CD14-positive monocyte (primary cell): ENCODE results near the gene TENT4B. TPM values are rescaled to one million over a fixed set of nuclear protein-coding genes. Genes with fewer than 3 reads are reported as not detected.

Experiments used
- DNase-seq, 3 donors: peaks; one replicate each; pipeline ENCODE4 v3.0.0-alpha.2; 2011 to 2022
- H2AFZ ChIP-seq: 2 replicates; pipeline ENCODE4 v1.6.0; 2012; ENCODE audit warnings: mild to moderate bottlenecking, low read depth, low read length, inconsistent platforms; ENCODE audit not compliant: insufficient read depth, poor library complexity, severe bottlenecking
- H3K27ac ChIP-seq, 2 donors: 1 replicate in 1 of 2; 2 replicates in 1 of 2; pipeline ENCODE4 v1.5.1; 2012 to 2013; ENCODE audit warnings: low read length in 2 of 2, control low read depth in 1 of 2, inconsistent platforms in 1 of 2, low read depth in 1 of 2, mild to moderate bottlenecking in 1 of 2
- H3K27me3 ChIP-seq, 2 donors: one replicate each; pipeline versions ENCODE4 v1.6.0 to v1.6.1; 2011 to 2013; ENCODE audit warnings: low read length in 2 of 2; ENCODE audit not compliant: control insufficient read depth in 2 of 2, insufficient read depth in 2 of 2
- H3K36me3 ChIP-seq, 2 donors: replicated peaks in 1 of 2; 1 replicate in 1 of 2; 2 replicates in 1 of 2; pipeline versions ENCODE4 v1.5.1 to v1.6.1; 2012 to 2013; ENCODE audit warnings: low read length in 2 of 2, control low read depth in 1 of 2, inconsistent platforms in 1 of 2, mild to moderate bottlenecking in 1 of 2; ENCODE audit not compliant: insufficient read depth in 2 of 2, control insufficient read depth in 1 of 2
- H3K4me1 ChIP-seq, 2 donors: 1 replicate in 1 of 2; 2 replicates in 1 of 2; pipeline versions ENCODE4 v1.5.1 to v1.6.1; 2012 to 2013; ENCODE audit warnings: low read length in 2 of 2, control low read depth in 1 of 2, inconsistent platforms in 1 of 2, mild to moderate bottlenecking in 1 of 2, moderate library complexity in 1 of 2; ENCODE audit not compliant: insufficient read depth in 2 of 2, control insufficient read depth in 1 of 2
- H3K4me2 ChIP-seq: replicated peaks from 2 replicates; pipeline ENCODE3; 2012; ENCODE audit warnings: low read length, moderate library complexity, mild to moderate bottlenecking; ENCODE audit not compliant: poor library complexity, severe bottlenecking; ENCODE audit errors: extremely low read depth
- H3K4me3 ChIP-seq, 3 experiments: fragments of 200-600 bp in 1 of 3; sonication (generic) in 1 of 3; replicated peaks in 1 of 3; 1 replicate in 2 of 3; 2 replicates in 1 of 3; pipeline ENCODE4 v1.5.1; 2011 to 2013; ENCODE audit warnings: low read length in 3 of 3, mild to moderate bottlenecking in 3 of 3, control low read depth in 2 of 3, low read depth in 2 of 3, inconsistent platforms in 1 of 3, moderate library complexity in 1 of 3
- H3K79me2 ChIP-seq: 2 replicates; pipeline ENCODE4 v1.6.0; 2012; ENCODE audit warnings: mild to moderate bottlenecking, control low read depth, inconsistent platforms, low read length, moderate library complexity; ENCODE audit not compliant: insufficient read depth
- H3K9ac ChIP-seq: 2 replicates; pipeline ENCODE4 v1.6.0; 2017; ENCODE audit warnings: low read length, mild to moderate bottlenecking; ENCODE audit not compliant: insufficient read depth, poor library complexity, severe bottlenecking
- H3K9me3 ChIP-seq, 2 donors: replicated peaks in 1 of 2; 1 replicate in 1 of 2; 2 replicates in 1 of 2; pipeline versions ENCODE4 v1.5.1 to v1.6.1; 2012 to 2013; ENCODE audit warnings: low read length in 2 of 2, control low read depth in 1 of 2; ENCODE audit not compliant: control insufficient read depth in 1 of 2, insufficient read depth in 1 of 2
- H4K20me1 ChIP-seq: 2 replicates; pipeline ENCODE4 v1.6.0; 2012; ENCODE audit warnings: mild to moderate bottlenecking, low read length, control low read depth, moderate library complexity; ENCODE audit not compliant: insufficient read depth
- H3K27ac Mint-ChIP-seq, 7 donors: one replicate each; pipeline ENCODE4 v1.8.0; 2020; ENCODE audit warnings: mild to moderate bottlenecking in 7 of 7, mixed read lengths in 7 of 7, moderate library complexity in 6 of 7, inconsistent platforms in 2 of 7
- H3K27me3 Mint-ChIP-seq, 3 donors: one replicate each; pipeline ENCODE4 v1.8.0; 2021 to 2022; ENCODE audit warnings: low read depth in 3 of 3, mild to moderate bottlenecking in 3 of 3, mixed read lengths in 3 of 3, moderate library complexity in 3 of 3, inconsistent platforms in 1 of 3
- H3K36me3 Mint-ChIP-seq, 2 donors: one replicate each; pipeline ENCODE4 v1.8.0; 2020; ENCODE audit warnings: mixed read lengths in 2 of 2, inconsistent platforms in 1 of 2, mild to moderate bottlenecking in 1 of 2
- H3K4me1 Mint-ChIP-seq: one replicate; pipeline ENCODE4 v1.8.0; 2020; ENCODE audit warnings: mild to moderate bottlenecking, mixed read lengths
- H3K4me3 Mint-ChIP-seq, 2 donors: one replicate each; pipeline ENCODE4 v1.8.0; 2020; ENCODE audit warnings: mild to moderate bottlenecking in 2 of 2, mixed read lengths in 2 of 2, moderate library complexity in 1 of 2
- H3K9me3 Mint-ChIP-seq, 7 donors: one replicate each; pipeline ENCODE4 v1.8.0; 2020 to 2022; ENCODE audit warnings: mixed read lengths in 7 of 7, mild to moderate bottlenecking in 6 of 7, moderate library complexity in 6 of 7, inconsistent platforms in 2 of 7
- CTCF ChIP-seq: fragments of 200-600 bp; IDR thresholded peaks from one replicate; pipeline ENCODE4 v1.8.0; 2022; ENCODE audit warnings: antibody characterized with exemption, mild to moderate bottlenecking
- WGBS: methylation state at CpG from one replicate; pipeline ENCODE4 v1.1.5; 2013; ENCODE audit warnings: missing lambda C conversion rate; ENCODE audit not compliant: insufficient coverage; 5-methylcytosine and 5-hydroxymethylcytosine counted together
- intact Hi-C, 2 donors: fragments of 100-400 bp; cut with micrococcal nuclease; formaldehyde crosslinking; loops; one replicate each; pipeline versions ENCODE4 v1.15.0 to v1.15.1; 2023
- polyA plus RNA-seq, 3 donors: library from polyadenylated mRNA; depleted of rRNA in 1 of 3; unstranded in 2 of 3; stranded (reverse) in 1 of 3; fragments of 300-500 nt in 2 of 3; fragments of >200 nt in 1 of 3; fragmentation: Illumina TruSeq in 2 of 3; gene quantifications; 1 replicate in 2 of 3; 2 replicates in 1 of 3; pipeline ENCODE4 v1.2.3, GENCODE V29; 2012 to 2021

Gene TENT4B
- polyA plus RNA-seq, 3 donors: 1.4 to 9.0 (median 1.7) TPM

- H3K79me2 ChIP-seq: peaks cover 36% of the 10 kb centered on the region
- no peak overlapping the region for H3K4me2 ChIP-seq
- H3K36me3 ChIP-seq: no peaks in the 10 kb centered on the region
- no peak overlapping the region for H3K27ac ChIP-seq
- H3K27ac Mint-ChIP-seq: no peak overlapping the region
- no peak overlapping the region for H3K4me3 ChIP-seq
- no peak for TF ChIP-seq CTCF
- no peak overlapping the region for H2AFZ ChIP-seq
- WGBS: 98% methylated on average over 7 of the region's 9 CpGs
- peaks cover 35 to 44% of the 10 kb centered on the region in 2 donors for H3K4me1 ChIP-seq
- peaks cover 3 to 9% (median 8%) of the 10 kb centered on the region in 7 donors for H3K9me3 Mint-ChIP-seq
- H3K4me1 Mint-ChIP-seq: peaks cover 60% of the 10 kb centered on the region
- intact Hi-C loops: loop anchor here in 1 of 2 donors (10.0 kb wide), 1 partner anchor 226 kb away; no protein-coding TSS in a partner anchor
- H4K20me1 ChIP-seq: peaks cover 6% of the 10 kb centered on the region
- H3K27me3 Mint-ChIP-seq: peaks cover 0 to 12% (median 5%) of the 10 kb centered on the region in 3 donors
- H3K4me3 Mint-ChIP-seq: peak overlapping the region in 1 of 2 donors; percentile 39
- no peak overlapping the region for H3K9ac ChIP-seq
- H3K9me3 ChIP-seq: no peaks in the 10 kb centered on the region
- no peaks in the 10 kb centered on the region for H3K27me3 ChIP-seq
- DNase-seq: no peak
- peaks cover 7 to 15% of the 10 kb centered on the region in 2 donors for H3K36me3 Mint-ChIP-seq
Observed at GRCh38 chr16:50260206-50261159, 107.4 kb downstream of the TENT4B start.

- TF ChIP-seq CTCF: no peak
- peaks cover 3 to 8% (median 6%) of the 10 kb centered on the region in 7 donors for H3K9me3 Mint-ChIP-seq
- no peak overlapping the region for H3K4me3 ChIP-seq
- no peaks in the 10 kb centered on the region for H3K9me3 ChIP-seq
- H3K27me3 Mint-ChIP-seq: peaks cover 0 to 12% (median 5%) of the 10 kb centered on the region in 3 donors
- intact Hi-C loops: loop anchor here in 1 of 2 donors (10.0 kb wide), 1 partner anchor 226 kb away; no protein-coding TSS in a partner anchor
- H3K27ac Mint-ChIP-seq: peak overlapping the region in 1 of 7 donors; percentile 19
- no peak overlapping the region for H2AFZ ChIP-seq
- peaks cover 6% of the 10 kb centered on the region for H4K20me1 ChIP-seq
- H3K9ac ChIP-seq: no peak overlapping the region
- no peaks in the 10 kb centered on the region for H3K27me3 ChIP-seq
- H3K79me2 ChIP-seq: peaks cover 43% of the 10 kb centered on the region
- 79% methylated on average over 9 of the region's 9 CpGs for WGBS
- H3K36me3 Mint-ChIP-seq: peaks cover 7 to 15% of the 10 kb centered on the region in 2 donors
- peak overlapping the region in 1 of 2 donors; percentile 23 for H3K4me3 Mint-ChIP-seq
- H3K4me1 Mint-ChIP-seq: peaks cover 68% of the 10 kb centered on the region
- no peak overlapping the region for H3K27ac ChIP-seq
- no peak for DNase-seq
- H3K36me3 ChIP-seq: no peaks in the 10 kb centered on the region
- peaks cover 42 to 51% of the 10 kb centered on the region in 2 donors for H3K4me1 ChIP-seq
- H3K4me2 ChIP-seq: no peak overlapping the region
Observed at GRCh38 chr16:50261160-50261706, 108.1 kb downstream of the TENT4B start.
